Measurements from ENCODE around the gene SSBP2.
"Not testable (repeated sequence)": the region's sequence is repeated elsewhere in the genome, so short reads cannot be mapped to it uniquely, and the experiment has no call there.

SSBP2 gene

GRCh38 chr5:81592085-81592484, 158.8 kb downstream of the SSBP2 start:
- DNase-seq (ENCODE audit: low read depth, low spot score) = not testable (repeated sequence)

DNA sequence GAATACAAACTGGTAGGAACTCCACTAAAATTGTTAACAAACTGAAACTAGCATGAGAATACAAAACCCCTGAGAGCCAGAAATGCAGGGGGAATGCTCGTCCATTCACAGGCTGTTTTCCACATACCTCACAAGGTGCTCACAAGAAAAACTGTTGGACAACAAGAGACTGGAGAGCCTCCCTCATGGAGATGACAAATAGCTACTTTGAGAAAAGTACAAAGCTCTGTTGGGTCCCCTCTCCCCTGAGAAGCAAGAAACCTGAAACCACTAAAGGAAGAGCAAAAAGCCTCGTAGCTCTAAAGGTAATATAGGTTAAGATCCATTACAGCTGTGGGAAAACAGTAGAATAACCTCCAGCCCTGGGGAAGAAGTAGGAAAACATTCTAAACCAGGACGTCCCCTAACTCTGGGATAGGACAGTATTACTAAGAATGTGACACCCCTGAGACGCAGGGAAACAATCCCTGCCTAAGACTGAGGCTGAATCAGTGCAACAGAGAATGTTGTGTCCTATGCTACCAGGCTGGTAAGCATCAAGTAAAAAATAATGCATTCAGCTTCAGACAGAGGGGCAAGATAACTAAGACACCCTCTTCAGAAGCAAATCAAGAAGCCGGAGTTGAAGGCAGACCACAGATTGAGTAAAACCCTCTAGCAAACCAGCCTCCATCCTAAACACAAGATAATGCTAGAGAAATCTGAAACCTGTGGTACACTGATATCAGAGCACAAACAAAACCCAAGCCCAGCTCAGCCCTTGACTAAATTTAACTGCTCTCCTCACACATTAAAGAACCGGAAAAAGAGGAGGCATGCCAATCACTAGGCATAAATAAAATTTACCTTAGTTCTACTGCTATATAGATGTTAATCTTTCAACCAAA, 160.2 kb downstream of the SSBP2 start:
- no peak for DNase-seq (ENCODE audit: low read depth, low spot score)

- no peak for DNase-seq (ENCODE audit: low read depth, low spot score)
Observed at GRCh38 chr5:81579262-81579924, 171.5 kb downstream of the SSBP2 start.

GRCh38 chr5:81577091-81577490, 173.8 kb downstream of the SSBP2 start:
- no peak for DNase-seq (ENCODE audit: low read depth, low spot score)

- no peak for DNase-seq (ENCODE audit: low read depth, low spot score)
Observed at GRCh38 chr5:81575924-81576323, 175.0 kb downstream of the SSBP2 start.

GRCh38 chr5:81572201-81572600, 178.7 kb downstream of the SSBP2 start:
- no peak for DNase-seq (ENCODE audit: low read depth, low spot score)

- no peak for DNase-seq (ENCODE audit: low read depth, low spot score)
Observed at GRCh38 chr5:81558188-81558587, 192.7 kb downstream of the SSBP2 start.

DNA sequence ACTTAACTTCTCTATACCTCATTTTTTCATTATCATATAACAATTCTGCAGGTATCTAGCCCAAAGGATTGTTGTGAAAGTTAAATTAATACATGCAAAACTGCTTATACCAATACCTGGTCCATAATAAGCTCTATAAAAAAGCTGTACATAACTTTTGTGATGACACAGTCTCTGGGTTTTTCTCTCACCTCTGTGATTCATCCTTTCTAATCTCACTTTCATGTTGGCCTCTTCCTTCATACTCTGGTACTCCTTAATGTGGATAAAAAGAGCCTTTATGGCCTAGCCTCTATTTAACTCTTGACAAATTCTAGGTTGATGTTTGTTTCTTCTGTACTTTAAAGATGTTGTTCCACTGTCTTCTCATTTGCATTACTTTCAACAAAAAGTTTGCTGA, 194.1 kb downstream of the SSBP2 start:
- no peak for DNase-seq (ENCODE audit: low read depth, low spot score)

DNA sequence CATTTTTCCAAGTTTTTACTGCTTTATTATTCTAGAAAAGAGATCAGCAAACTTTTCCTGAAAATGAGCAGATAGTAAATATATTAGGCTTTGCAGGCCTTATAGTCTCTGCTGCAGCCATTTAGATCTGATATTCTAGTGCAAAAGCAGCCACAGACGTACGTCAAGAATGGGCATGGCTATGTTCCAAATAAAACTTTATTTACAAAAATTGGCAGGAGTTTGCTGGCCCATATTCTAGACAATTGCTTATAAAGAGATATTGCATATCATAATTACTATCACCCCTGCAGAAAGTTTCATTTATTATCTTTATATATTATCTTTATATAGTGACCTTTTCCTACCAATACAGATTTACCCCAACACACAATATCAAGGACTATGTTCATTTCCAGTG, 195.0 kb downstream of the SSBP2 start:
- no peak for DNase-seq (ENCODE audit: low read depth, low spot score)

GRCh38 chr5:81554647-81555046, 196.2 kb downstream of the SSBP2 start:
- no peak for DNase-seq (ENCODE audit: low read depth, low spot score)

GRCh38 chr5:81553567-81554212, 197.2 kb downstream of the SSBP2 start:
- no peak for DNase-seq (ENCODE audit: low read depth, low spot score)

DNA sequence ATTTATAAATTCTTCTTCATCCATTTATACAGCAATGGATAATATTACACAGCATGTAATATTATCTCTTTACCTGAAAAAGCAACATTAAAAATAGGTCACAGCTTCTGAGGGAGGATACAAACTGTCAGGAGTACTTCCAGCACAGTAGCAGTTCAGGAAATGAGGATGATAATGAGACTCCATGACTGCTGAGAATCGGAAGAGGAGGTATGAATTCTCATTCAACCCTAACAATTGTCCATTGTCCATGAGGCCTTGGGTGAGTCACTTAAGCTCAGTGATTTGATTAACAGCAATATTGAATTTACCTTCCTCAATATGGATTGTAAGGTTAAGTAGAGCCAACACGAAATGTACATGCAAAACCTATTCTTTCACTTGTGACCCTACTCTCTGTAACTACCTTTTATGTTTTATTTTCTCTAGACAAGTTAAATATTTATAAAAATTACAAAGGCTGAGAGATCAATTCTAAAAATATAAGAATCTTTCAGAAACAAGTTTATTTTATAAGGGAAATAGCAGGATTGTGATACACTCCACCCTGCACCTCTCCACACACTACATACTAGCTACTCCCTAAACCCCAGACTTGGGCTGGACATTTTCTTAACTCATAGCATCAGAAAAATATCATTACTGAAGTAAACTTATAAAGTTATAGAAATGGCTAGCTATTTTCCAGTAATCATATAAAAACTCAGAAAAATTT, 197.9 kb downstream of the SSBP2 start:
- no peak for DNase-seq (ENCODE audit: low read depth, low spot score)

DNA sequence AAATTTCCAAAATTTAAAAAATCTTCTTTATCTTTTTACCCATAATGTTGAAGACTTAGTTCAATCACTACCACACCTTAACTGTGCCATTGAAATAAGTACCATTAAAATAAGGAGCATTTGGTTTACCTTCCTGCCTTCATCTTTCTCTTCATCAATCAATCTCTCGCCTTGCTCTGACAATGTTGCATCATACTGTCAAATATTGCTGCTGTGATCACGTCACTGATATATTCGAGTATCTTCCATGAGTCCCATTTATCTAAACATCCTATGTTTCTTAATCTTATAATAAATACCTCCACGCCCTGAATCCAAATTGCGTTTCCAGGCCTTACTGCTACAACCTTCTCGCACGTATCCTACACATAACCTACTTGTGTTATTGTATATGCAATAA, 201.8 kb downstream of the SSBP2 start:
- no peak for DNase-seq (ENCODE audit: low read depth, low spot score)

- no peak for DNase-seq (ENCODE audit: low read depth, low spot score)
Observed at GRCh38 chr5:81547001-81547400, 203.9 kb downstream of the SSBP2 start.

GRCh38 chr5:81545911-81546310, 205.0 kb downstream of the SSBP2 start:
- DNase-seq (ENCODE audit: low read depth, low spot score) = no peak

DNA sequence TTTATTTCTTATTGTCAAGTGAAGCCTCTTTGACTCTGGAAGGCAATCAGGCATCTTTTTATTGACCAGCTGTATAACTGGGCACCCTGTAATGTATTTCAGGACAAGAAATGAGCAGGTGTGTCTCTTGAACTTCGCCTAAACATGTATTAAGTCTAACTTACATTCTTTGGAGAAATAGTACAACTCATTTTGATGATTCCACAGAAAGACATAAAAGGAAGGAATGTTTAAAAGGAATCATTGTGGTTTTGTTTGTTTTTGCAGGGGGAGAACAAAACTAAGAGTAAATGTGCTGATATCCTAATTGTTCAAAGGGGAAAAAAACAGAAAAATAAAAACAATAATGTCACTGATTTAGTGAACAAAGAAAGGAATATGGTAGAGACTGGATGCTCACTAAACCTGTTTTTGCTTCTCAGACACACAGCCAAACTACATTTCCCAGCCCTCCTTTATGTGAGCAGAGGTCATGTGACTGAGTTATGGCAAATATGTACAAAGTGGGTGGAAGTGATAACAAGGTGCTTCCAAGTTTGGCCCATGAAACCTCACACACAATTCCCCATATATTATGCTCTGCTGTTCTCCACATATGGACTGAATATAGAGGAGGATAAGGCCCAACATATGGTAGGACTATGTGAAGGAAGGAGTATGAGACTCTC, 206.4 kb downstream of the SSBP2 start:
- DNase-seq (ENCODE audit: low read depth, low spot score) = no peak

DNA sequence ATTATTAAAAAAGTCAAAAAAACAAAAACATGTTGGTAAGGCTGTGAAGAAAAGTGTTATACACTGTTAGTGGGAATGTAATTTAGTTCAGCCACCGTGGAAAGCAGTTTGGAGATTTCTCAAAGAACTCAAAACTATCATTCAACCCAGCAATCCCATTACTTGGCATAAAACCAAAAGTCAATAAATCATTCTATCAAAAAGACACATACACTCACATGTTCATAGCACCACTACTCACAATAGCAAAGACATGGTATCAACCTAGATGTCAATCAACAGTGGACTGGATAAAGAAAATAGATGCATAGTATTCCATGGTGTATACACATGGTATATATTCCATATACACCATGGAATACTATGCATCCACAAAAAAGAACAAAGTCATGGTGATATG, 208.7 kb downstream of the SSBP2 start:
- no peak for DNase-seq (ENCODE audit: low read depth, low spot score)

GRCh38 chr5:81537905-81538547, 212.9 kb downstream of the SSBP2 start:
- no peak for DNase-seq (ENCODE audit: low read depth, low spot score)

GRCh38 chr5:81534441-81534840, 216.5 kb downstream of the SSBP2 start:
- DNase-seq (ENCODE audit: low read depth, low spot score) = no peak

DNA sequence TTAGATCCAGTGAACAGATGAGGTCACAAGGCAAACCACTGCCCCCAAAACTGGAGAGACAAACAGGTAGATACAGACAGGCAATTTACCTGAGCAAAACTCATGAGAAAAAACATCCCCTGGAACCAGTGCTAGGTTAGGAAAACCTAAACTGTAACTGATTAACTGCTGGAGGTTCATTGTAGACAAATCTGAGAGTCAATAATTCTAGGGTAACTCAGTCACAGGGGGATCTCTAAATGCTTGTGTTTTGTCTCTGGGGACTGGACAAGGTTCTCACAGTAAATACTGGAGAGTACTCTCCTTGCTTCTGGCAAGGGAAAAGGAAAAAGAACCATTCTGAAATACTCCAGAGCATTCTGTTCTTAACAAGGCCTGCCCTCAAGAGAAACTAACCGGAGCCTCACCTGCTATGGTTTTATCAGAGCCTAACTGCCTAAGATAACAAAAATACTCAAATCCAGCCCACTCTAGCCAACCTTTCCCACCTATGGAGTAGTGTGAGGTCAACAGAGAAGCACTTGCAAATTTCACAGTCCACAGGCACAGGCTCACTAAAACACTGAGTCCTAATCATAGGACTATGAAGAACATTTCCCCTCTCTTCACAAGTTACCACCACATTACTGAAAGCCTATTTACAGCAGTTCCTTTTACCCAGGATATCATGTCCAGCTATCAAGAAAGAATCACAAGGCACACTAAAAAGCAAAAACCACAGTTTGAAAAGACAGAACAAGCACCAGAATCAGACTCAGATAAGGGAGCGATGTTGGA, 217.1 kb downstream of the SSBP2 start:
- no peak for DNase-seq (ENCODE audit: low read depth, low spot score)
